CD14-positive monocyte (primary cell): ENCODE data around the gene ART1. TPM values are rescaled to one million over a fixed set of nuclear protein-coding genes. Genes with fewer than 3 reads are reported as not detected.
A peak's percentile ranks its signal among the peaks of the same experiment; 100 is the strongest.

Source experiments
- DNase-seq, 3 donors: peaks; one replicate each; pipeline ENCODE4 v3.0.0-alpha.2; 2011 to 2022
- H2AFZ ChIP-seq: 2 replicates; pipeline ENCODE4 v1.6.0; 2012; ENCODE audit warnings: mild to moderate bottlenecking, low read depth, low read length, inconsistent platforms; ENCODE audit not compliant: insufficient read depth, poor library complexity, severe bottlenecking
- H3K27ac ChIP-seq, 2 donors: 1 replicate in 1 of 2; 2 replicates in 1 of 2; pipeline ENCODE4 v1.5.1; 2012 to 2013; ENCODE audit warnings: low read length in 2 of 2, control low read depth in 1 of 2, inconsistent platforms in 1 of 2, low read depth in 1 of 2, mild to moderate bottlenecking in 1 of 2
- H3K27me3 ChIP-seq, 2 donors: one replicate each; pipeline versions ENCODE4 v1.6.0 to v1.6.1; 2011 to 2013; ENCODE audit warnings: low read length in 2 of 2; ENCODE audit not compliant: control insufficient read depth in 2 of 2, insufficient read depth in 2 of 2
- H3K36me3 ChIP-seq, 2 donors: replicated peaks in 1 of 2; 1 replicate in 1 of 2; 2 replicates in 1 of 2; pipeline versions ENCODE4 v1.5.1 to v1.6.1; 2012 to 2013; ENCODE audit warnings: low read length in 2 of 2, control low read depth in 1 of 2, inconsistent platforms in 1 of 2, mild to moderate bottlenecking in 1 of 2; ENCODE audit not compliant: insufficient read depth in 2 of 2, control insufficient read depth in 1 of 2
- H3K4me1 ChIP-seq, 2 donors: 1 replicate in 1 of 2; 2 replicates in 1 of 2; pipeline versions ENCODE4 v1.5.1 to v1.6.1; 2012 to 2013; ENCODE audit warnings: low read length in 2 of 2, control low read depth in 1 of 2, inconsistent platforms in 1 of 2, mild to moderate bottlenecking in 1 of 2, moderate library complexity in 1 of 2; ENCODE audit not compliant: insufficient read depth in 2 of 2, control insufficient read depth in 1 of 2
- H3K4me2 ChIP-seq: replicated peaks from 2 replicates; pipeline ENCODE3; 2012; ENCODE audit warnings: low read length, moderate library complexity, mild to moderate bottlenecking; ENCODE audit not compliant: poor library complexity, severe bottlenecking; ENCODE audit errors: extremely low read depth
- H3K4me3 ChIP-seq, 3 experiments: fragments of 200-600 bp in 1 of 3; sonication (generic) in 1 of 3; replicated peaks in 1 of 3; 1 replicate in 2 of 3; 2 replicates in 1 of 3; pipeline ENCODE4 v1.5.1; 2011 to 2013; ENCODE audit warnings: low read length in 3 of 3, mild to moderate bottlenecking in 3 of 3, control low read depth in 2 of 3, low read depth in 2 of 3, inconsistent platforms in 1 of 3, moderate library complexity in 1 of 3
- H3K79me2 ChIP-seq: 2 replicates; pipeline ENCODE4 v1.6.0; 2012; ENCODE audit warnings: mild to moderate bottlenecking, control low read depth, inconsistent platforms, low read length, moderate library complexity; ENCODE audit not compliant: insufficient read depth
- H3K9ac ChIP-seq: 2 replicates; pipeline ENCODE4 v1.6.0; 2017; ENCODE audit warnings: low read length, mild to moderate bottlenecking; ENCODE audit not compliant: insufficient read depth, poor library complexity, severe bottlenecking
- H3K9me3 ChIP-seq, 2 donors: replicated peaks in 1 of 2; 1 replicate in 1 of 2; 2 replicates in 1 of 2; pipeline versions ENCODE4 v1.5.1 to v1.6.1; 2012 to 2013; ENCODE audit warnings: low read length in 2 of 2, control low read depth in 1 of 2; ENCODE audit not compliant: control insufficient read depth in 1 of 2, insufficient read depth in 1 of 2
- H4K20me1 ChIP-seq: 2 replicates; pipeline ENCODE4 v1.6.0; 2012; ENCODE audit warnings: mild to moderate bottlenecking, low read length, control low read depth, moderate library complexity; ENCODE audit not compliant: insufficient read depth
- H3K27ac Mint-ChIP-seq, 7 donors: one replicate each; pipeline ENCODE4 v1.8.0; 2020; ENCODE audit warnings: mild to moderate bottlenecking in 7 of 7, mixed read lengths in 7 of 7, moderate library complexity in 6 of 7, inconsistent platforms in 2 of 7
- H3K27me3 Mint-ChIP-seq, 3 donors: one replicate each; pipeline ENCODE4 v1.8.0; 2021 to 2022; ENCODE audit warnings: low read depth in 3 of 3, mild to moderate bottlenecking in 3 of 3, mixed read lengths in 3 of 3, moderate library complexity in 3 of 3, inconsistent platforms in 1 of 3
- H3K36me3 Mint-ChIP-seq, 2 donors: one replicate each; pipeline ENCODE4 v1.8.0; 2020; ENCODE audit warnings: mixed read lengths in 2 of 2, inconsistent platforms in 1 of 2, mild to moderate bottlenecking in 1 of 2
- H3K4me1 Mint-ChIP-seq: one replicate; pipeline ENCODE4 v1.8.0; 2020; ENCODE audit warnings: mild to moderate bottlenecking, mixed read lengths
- H3K4me3 Mint-ChIP-seq, 2 donors: one replicate each; pipeline ENCODE4 v1.8.0; 2020; ENCODE audit warnings: mild to moderate bottlenecking in 2 of 2, mixed read lengths in 2 of 2, moderate library complexity in 1 of 2
- H3K9me3 Mint-ChIP-seq, 7 donors: one replicate each; pipeline ENCODE4 v1.8.0; 2020 to 2022; ENCODE audit warnings: mixed read lengths in 7 of 7, mild to moderate bottlenecking in 6 of 7, moderate library complexity in 6 of 7, inconsistent platforms in 2 of 7
- CTCF ChIP-seq: fragments of 200-600 bp; IDR thresholded peaks from one replicate; pipeline ENCODE4 v1.8.0; 2022; ENCODE audit warnings: antibody characterized with exemption, mild to moderate bottlenecking
- WGBS: methylation state at CpG from one replicate; pipeline ENCODE4 v1.1.5; 2013; ENCODE audit warnings: missing lambda C conversion rate; ENCODE audit not compliant: insufficient coverage; 5-methylcytosine and 5-hydroxymethylcytosine counted together
- intact Hi-C, 2 donors: fragments of 100-400 bp; cut with micrococcal nuclease; formaldehyde crosslinking; loops; one replicate each; pipeline versions ENCODE4 v1.15.0 to v1.15.1; 2023
- polyA plus RNA-seq, 3 donors: library from polyadenylated mRNA; depleted of rRNA in 1 of 3; unstranded in 2 of 3; stranded (reverse) in 1 of 3; fragments of 300-500 nt in 2 of 3; fragments of >200 nt in 1 of 3; fragmentation: Illumina TruSeq in 2 of 3; gene quantifications; 1 replicate in 2 of 3; 2 replicates in 1 of 3; pipeline ENCODE4 v1.2.3, GENCODE V29; 2012 to 2021

Gene ART1
- polyA plus RNA-seq, 3 donors: not detected

GRCh38 chr11:3664032-3664630 lies 19.2 kb downstream of the ART1 start:
- Histone ChIP-seq H3K9ac (no peak overlapping the region), H3K36me3 (peaks cover 30 to 54% of the 10 kb centered on the region in 2 donors), H3K27me3 (no peaks in the 10 kb centered on the region), H3K9me3 (no peaks in the 10 kb centered on the region), H2AFZ (no peak overlapping the region), H3K27ac (no peak overlapping the region), H4K20me1 (no peaks in the 10 kb centered on the region), H3K79me2 (no peaks in the 10 kb centered on the region), H3K4me3 (no peak overlapping the region), H3K4me2 (no peak overlapping the region), H3K4me1 (peaks cover 0 to 7% of the 10 kb centered on the region in 2 donors)
- no peak for DNase-seq
- H3K9me3 Mint-ChIP-seq: peaks cover 0 to 3% (median 0%) of the 10 kb centered on the region in 7 donors
- H3K27ac Mint-ChIP-seq: peak overlapping the region in 1 of 7 donors; percentile 20
- peaks cover 0 to 3% (median under 1%) of the 10 kb centered on the region in 3 donors for H3K27me3 Mint-ChIP-seq
- H3K4me1 Mint-ChIP-seq: peaks cover 6% of the 10 kb centered on the region
- 96% methylated on average over 8 of the region's 10 CpGs for WGBS
- H3K36me3 Mint-ChIP-seq: peaks cover 43 to 50% of the 10 kb centered on the region in 2 donors
- TF ChIP-seq CTCF: no peak
- intact Hi-C loops: no loop called here
- H3K4me3 Mint-ChIP-seq: no peak overlapping the region

DNA sequence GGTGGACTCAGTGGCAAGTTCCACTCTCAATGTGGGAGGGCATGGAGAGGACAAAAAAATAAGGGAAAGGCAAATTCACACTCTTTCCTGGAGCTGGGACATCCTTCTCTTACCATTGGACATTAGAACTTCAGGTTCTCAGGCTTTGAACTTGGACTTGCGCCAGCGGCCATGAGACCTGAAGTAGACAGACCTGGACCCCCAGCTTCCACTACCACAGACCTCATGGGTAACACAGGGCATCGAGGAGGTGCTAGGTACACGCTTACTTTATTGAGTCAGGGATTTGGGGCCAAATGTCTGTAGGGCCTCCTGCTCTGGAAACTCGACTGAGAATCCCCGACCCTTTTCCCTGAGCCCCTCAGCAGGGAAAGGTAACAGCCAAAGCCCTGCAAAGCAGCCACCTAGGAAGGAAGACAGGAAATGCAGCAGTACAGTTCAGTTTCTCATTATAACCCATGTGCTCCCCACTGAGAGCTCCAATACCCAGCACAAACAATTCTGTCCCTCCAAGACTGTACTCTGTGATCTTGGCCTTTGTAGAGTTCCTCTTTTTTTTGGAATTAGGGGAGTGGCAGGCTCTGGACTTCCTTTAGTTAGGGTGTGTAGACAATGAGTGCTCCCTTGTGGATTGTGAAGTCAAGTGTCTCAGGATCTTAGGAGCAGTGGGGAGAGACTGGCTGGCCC lies 20.6 kb downstream of the ART1 start:
- H3K4me1 ChIP-seq: peaks cover 0 to 7% of the 10 kb centered on the region in 2 donors
- Mint-ChIP-seq H3K4me1 (peaks cover 6% of the 10 kb centered on the region), H3K27me3 (peaks cover 0 to 3% (median 0%) of the 10 kb centered on the region in 3 donors), H3K36me3 (peaks cover 56 to 61% of the 10 kb centered on the region in 2 donors), H3K9me3 (peaks cover 0 to 3% (median 0%) of the 10 kb centered on the region in 7 donors), H3K27ac (peak overlapping the region in 4 of 7 donors; percentile 55 to 83 (median 65)), H3K4me3 (no peak overlapping the region)
- 92% methylated on average over 5 of the region's 6 CpGs for WGBS
- H3K27ac ChIP-seq: no peak overlapping the region
- no peak overlapping the region for H3K9ac ChIP-seq
- no peak overlapping the region for H2AFZ ChIP-seq
- intact Hi-C loops: no loop called here
- no peaks in the 10 kb centered on the region for H4K20me1 ChIP-seq
- no peaks in the 10 kb centered on the region for H3K79me2 ChIP-seq
- no peak overlapping the region for H3K4me2 ChIP-seq
- H3K9me3 ChIP-seq: no peaks in the 10 kb centered on the region
- no peaks in the 10 kb centered on the region for H3K27me3 ChIP-seq
- no peak for DNase-seq
- H3K36me3 ChIP-seq: peaks cover 37 to 67% of the 10 kb centered on the region in 2 donors
- TF ChIP-seq CTCF: no peak
- H3K4me3 ChIP-seq: no peak overlapping the region
